Measurements from ENCODE around the gene MYO1D.
"Not testable (repeated sequence)": the region's sequence is repeated elsewhere in the genome, so short reads cannot be mapped to it uniquely, and the experiment has no call there.

The MYO1D gene

GRCh38 chr17:32461498-32461852, 415.4 kb downstream of the MYO1D start:
- no peak for DNase-seq (ENCODE audit: low spot score)

- no peak for DNase-seq (ENCODE audit: low spot score)
Measured at GRCh38 chr17:32460054-32460453, 416.9 kb downstream of the MYO1D start.

GRCh38 chr17:32458371-32458770, 418.6 kb downstream of the MYO1D start:
- DNase-seq (ENCODE audit: low spot score): no peak

GRCh38 chr17:32453370-32453769, 423.6 kb downstream of the MYO1D start:
- DNase-seq (ENCODE audit: low spot score): no peak

GRCh38 chr17:32452281-32452680, 424.6 kb downstream of the MYO1D start:
- no peak for DNase-seq (ENCODE audit: low spot score)

GRCh38 chr17:32451879-32452278, 425.0 kb downstream of the MYO1D start:
- no peak for DNase-seq (ENCODE audit: low spot score)

GRCh38 chr17:32450379-32450778, 426.5 kb downstream of the MYO1D start:
- DNase-seq (ENCODE audit: low spot score): not testable (repeated sequence)

- DNase-seq (ENCODE audit: low spot score): no peak
Measured at GRCh38 chr17:32449963-32450362, 427.0 kb downstream of the MYO1D start.

- DNase-seq (ENCODE audit: low spot score): no peak
Measured at GRCh38 chr17:32446949-32447348, 430.0 kb downstream of the MYO1D start.

- no peak for DNase-seq (ENCODE audit: low spot score)
Measured at GRCh38 chr17:32445971-32446370, 431.0 kb downstream of the MYO1D start.

- no peak for DNase-seq (ENCODE audit: low spot score)
Measured at GRCh38 chr17:32445497-32445896, 431.4 kb downstream of the MYO1D start.

GRCh38 chr17:32445074-32445415, 431.9 kb downstream of the MYO1D start:
- peak; percentile 54 for DNase-seq (ENCODE audit: low spot score)

- peak; percentile 99 for DNase-seq (ENCODE audit: low spot score)
Measured at GRCh38 chr17:32444301-32445073, 432.4 kb downstream of the MYO1D start, which contains the start of gene PSMD11. Gene PSMD11, plus strand, starts transcription at chr17:32444510. Its CDS starts 14 bp downstream, at chr17:32444524.

- no peak for DNase-seq (ENCODE audit: low spot score)
Measured at GRCh38 chr17:32443827-32444300, 433.1 kb downstream of the MYO1D start.
